CD4-positive, alpha-beta T cell (primary cell): ENCODE measurements around the gene SV2C. TPM values are rescaled to one million over a fixed set of nuclear protein-coding genes. Genes with fewer than 3 reads are reported as not detected.

Experiments
- ATAC-seq: fragments of 200-7000 bp; cut with Tn5 transposase; one replicate; pipeline ENCODE4 v1.10.0; 2022; ENCODE audit warnings: mild to moderate bottlenecking; ENCODE audit not compliant: poor library complexity
- CTCF ChIA-PET: fragments of 350-600 bp; sonication (Branson Sonifier 250); formaldehyde crosslinking; loops from one replicate; lab custom pipeline; 2021; ENCODE audit warnings: antibody characterized with exemption, inconsistent platforms; lab: Charles Lee
- POLR2A ChIA-PET: fragments of 350-600 bp; sonication (Branson Sonifier 250); formaldehyde crosslinking; loops from one replicate; lab custom pipeline; 2021; ENCODE audit warnings: antibody characterized with exemption, inconsistent platforms; lab: Charles Lee
- DNase-seq, 14 experiments: peaks; one replicate each; pipeline ENCODE4 v3.0.0-alpha.2; 2013 to 2020; ENCODE audit warnings: mixed read lengths in 2 of 14
- H3K27ac ChIP-seq, 2 donors: one replicate each; pipeline versions ENCODE4 v1.5.1 to v1.7.0; 2013; ENCODE audit warnings: low read length in 2 of 2, low read depth in 1 of 2, mild to moderate bottlenecking in 1 of 2
- H3K27me3 ChIP-seq, 2 experiments: 1 replicate in 1 of 2; 2 replicates in 1 of 2; pipeline versions ENCODE4 v1.6.1 to v1.7.0; 2013; ENCODE audit warnings: low read length in 2 of 2, control low read depth in 1 of 2, mild to moderate bottlenecking in 1 of 2, moderate library complexity in 1 of 2; ENCODE audit not compliant: insufficient read depth in 2 of 2, control insufficient read depth in 1 of 2
- H3K36me3 ChIP-seq: one replicate; pipeline ENCODE4 v1.6.1; 2013; ENCODE audit warnings: low read length, control low read depth; ENCODE audit not compliant: insufficient read depth
- H3K4me1 ChIP-seq: one replicate; pipeline ENCODE4 v1.6.1; 2013; ENCODE audit warnings: low read length, control low read depth; ENCODE audit not compliant: insufficient read depth
- H3K4me3 ChIP-seq: one replicate; pipeline ENCODE4 v1.5.1; 2013; ENCODE audit warnings: mild to moderate bottlenecking, low read length, moderate library complexity
- H3K9me3 ChIP-seq, 2 experiments: 1 replicate in 1 of 2; 2 replicates in 1 of 2; pipeline versions ENCODE4 v1.6.1 to v1.7.0; 2013; ENCODE audit warnings: low read length in 2 of 2, mild to moderate bottlenecking in 2 of 2, control low read depth in 1 of 2, moderate library complexity in 1 of 2; ENCODE audit not compliant: control insufficient read depth in 1 of 2, insufficient read depth in 1 of 2
- H3K27ac Mint-ChIP-seq: one replicate; pipeline ENCODE4 v1.8.0; 2020; ENCODE audit warnings: mixed read lengths
- H3K27me3 Mint-ChIP-seq: one replicate; pipeline ENCODE4 v1.8.0; 2021; ENCODE audit warnings: mixed read lengths
- H3K36me3 Mint-ChIP-seq: one replicate; pipeline ENCODE4 v1.8.0; 2021; ENCODE audit warnings: low read depth, mixed read lengths
- H3K4me1 Mint-ChIP-seq: one replicate; pipeline ENCODE4 v1.8.0; 2021; ENCODE audit warnings: low read depth, mixed read lengths
- H3K4me3 Mint-ChIP-seq: one replicate; pipeline ENCODE4 v1.8.0; 2020; ENCODE audit warnings: mild to moderate bottlenecking, mixed read lengths
- H3K9me3 Mint-ChIP-seq: one replicate; pipeline ENCODE4 v1.8.0; 2020; ENCODE audit warnings: mixed read lengths
- CTCF ChIP-seq: fragments of 200-600 bp; IDR thresholded peaks from one replicate; pipeline ENCODE4 v1.8.0; 2022; ENCODE audit warnings: antibody characterized with exemption, mild to moderate bottlenecking
- intact Hi-C, 2 experiments: fragments of 100-400 bp; cut with DNase I in 1 of 2; cut with micrococcal nuclease in 1 of 2; formaldehyde crosslinking; loops; one replicate each; pipeline versions ENCODE4 v1.15.1 to v1.9.0; 2023 to 2025; cut with DNase I, micrococcal nuclease
- total RNA-seq, 174 experiments: library from RNA in 2 of 174; stranded (reverse) in 2 of 174; gene quantifications; one replicate each; pipeline ENCODE4 v1.2.3 and lab custom pipeline; 2021 to 2026

The SV2C gene
- total RNA-seq, 2 experiments from 2014 or later, result 0.03 to 0.08 TPM

- DNase-seq, result no peak
- Mint-ChIP-seq H3K27ac (no peak overlapping the region), H3K4me1 (peaks cover 7% of the 10 kb centered on the region), H3K36me3 (no peaks in the 10 kb centered on the region), H3K4me3 (no peak overlapping the region), H3K27me3 (no peaks in the 10 kb centered on the region), H3K9me3 (no peaks in the 10 kb centered on the region)
- no peak for TF ChIP-seq CTCF
- ChIA-PET POLR2A (no interaction called here), CTCF (no interaction called here)
- no peaks in the 10 kb centered on the region for H3K9me3 ChIP-seq
- H3K36me3 ChIP-seq, result no peaks in the 10 kb centered on the region
- intact Hi-C loops, result loop anchor here (2.0 to 10.0 kb wide), 7 partner anchors 185 to 1583 kb away; partner anchors contain the start of genes GFM2 (in 1 of the 2) and NSA2 (in 1 of the 2)
- ATAC-seq, result no peak
- H3K27ac ChIP-seq, result no peak overlapping the region
- H3K4me1 ChIP-seq, result peaks cover 4% of the 10 kb centered on the region
- H3K4me3 ChIP-seq, result no peak overlapping the region
- no peaks in the 10 kb centered on the region for H3K27me3 ChIP-seq
Observed at GRCh38 chr5:76257225-76257833, 174.1 kb downstream of the SV2C start.

- Histone ChIP-seq H3K4me1 (peaks cover 4% of the 10 kb centered on the region), H3K36me3 (no peaks in the 10 kb centered on the region), H3K27me3 (no peaks in the 10 kb centered on the region), H3K27ac (no peak overlapping the region), H3K9me3 (no peaks in the 10 kb centered on the region), H3K4me3 (no peak overlapping the region)
- H3K27ac Mint-ChIP-seq, result no peak overlapping the region
- DNase-seq, result no peak
- H3K4me1 Mint-ChIP-seq, result peaks cover 7% of the 10 kb centered on the region
- intact Hi-C loops, result loop anchor here (2.0 to 10.0 kb wide), 7 partner anchors 186 to 1583 kb away; partner anchors contain the start of genes GFM2 (in 1 of the 2) and NSA2 (in 1 of the 2)
- no peak for TF ChIP-seq CTCF
- H3K36me3 Mint-ChIP-seq, result no peaks in the 10 kb centered on the region
- ChIA-PET CTCF (no interaction called here), POLR2A (interaction anchor here (0.8 to 0.9 kb wide), 2 partner anchors 12 to 68 kb away, joined by 3 read pairs; no protein-coding TSS in a partner anchor)
- H3K27me3 Mint-ChIP-seq, result no peaks in the 10 kb centered on the region
- no peaks in the 10 kb centered on the region for H3K9me3 Mint-ChIP-seq
- no peak overlapping the region for H3K4me3 Mint-ChIP-seq
- no peak for ATAC-seq
Observed at GRCh38 chr5:76257897-76258296, 174.7 kb downstream of the SV2C start.

- H3K27me3 Mint-ChIP-seq, result no peaks in the 10 kb centered on the region
- Histone ChIP-seq H3K36me3 (no peaks in the 10 kb centered on the region), H3K27me3 (no peaks in the 10 kb centered on the region), H3K4me1 (no peaks in the 10 kb centered on the region), H3K9me3 (peaks cover 0 to 5% of the 10 kb centered on the region in 2 experiments), H3K27ac (no peak overlapping the region), H3K4me3 (no peak overlapping the region)
- no peaks in the 10 kb centered on the region for H3K36me3 Mint-ChIP-seq
- H3K4me3 Mint-ChIP-seq, result no peak overlapping the region
- no peak overlapping the region for H3K27ac Mint-ChIP-seq
- no peaks in the 10 kb centered on the region for H3K9me3 Mint-ChIP-seq
- ATAC-seq (no peak), DNase-seq (no peak)
- ChIA-PET CTCF (no interaction called here), POLR2A (no interaction called here)
- TF ChIP-seq CTCF, result no peak
- H3K4me1 Mint-ChIP-seq, result no peaks in the 10 kb centered on the region
- intact Hi-C loops, result no loop called here
Observed at GRCh38 chr5:76264681-76265080, 181.5 kb downstream of the SV2C start.
